HG02970 (cell line): ENCODE measurements around the gene DNAH3.

Experiments used
- ATAC-seq: cut with Tn5 transposase; IDR thresholded peaks from one replicate; pipeline ENCODE4 v1.9.1; 2021; ENCODE audit warnings: mild to moderate bottlenecking, moderate library complexity, moderate number of reproducible peaks; ENCODE audit not compliant: unreplicated experiment, low FRiP score

The DNAH3 gene

DNA sequence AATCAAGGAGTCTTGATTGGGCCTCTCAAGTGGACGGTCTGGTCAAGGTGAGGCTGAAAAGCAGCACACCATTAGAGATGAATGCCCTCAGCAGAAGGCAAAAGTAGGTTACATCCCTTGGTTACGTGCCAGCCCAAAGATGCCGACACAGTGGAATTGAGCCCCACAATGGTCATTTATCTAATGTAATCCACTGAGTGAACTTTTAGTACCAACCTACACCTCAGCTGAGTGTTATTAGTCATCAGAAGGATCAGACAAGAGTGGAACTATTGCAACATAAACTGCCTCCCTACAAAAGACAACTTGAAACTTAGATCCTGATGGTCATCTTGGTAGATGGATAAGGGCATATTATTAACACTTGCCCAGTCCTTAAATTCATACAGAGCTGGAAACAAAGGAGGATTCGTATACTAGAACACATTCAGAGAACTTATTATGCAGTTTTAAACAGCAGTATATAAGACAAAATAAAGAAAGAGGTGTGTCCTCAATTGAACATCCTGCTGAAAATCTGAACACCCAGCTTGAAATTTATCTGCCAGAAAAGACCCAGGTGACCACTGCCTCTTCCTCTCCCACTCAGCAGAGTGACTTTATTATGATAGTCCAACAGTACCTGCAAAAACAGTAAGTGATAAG is 253.3 kb downstream of the DNAH3 start:
- ATAC-seq = no peak

DNA sequence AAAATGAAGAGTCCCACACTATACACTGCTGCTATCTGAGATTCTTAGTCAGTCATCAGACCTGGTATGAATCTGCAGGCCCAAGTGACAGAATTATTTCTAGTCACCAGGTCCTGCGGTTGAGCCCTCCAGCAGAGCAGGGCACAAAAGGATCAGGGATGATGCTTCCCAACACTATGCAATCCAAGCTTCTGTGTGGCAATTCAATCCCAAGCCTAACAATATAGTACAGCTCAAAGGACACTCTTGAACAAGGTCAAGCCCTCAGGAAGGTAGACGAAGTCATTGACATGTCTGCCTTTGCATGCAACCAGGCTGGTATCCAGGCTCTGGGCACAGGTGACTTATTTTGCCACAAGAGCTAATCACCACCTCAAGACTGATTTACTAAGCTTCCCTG is 256.3 kb downstream of the DNAH3 start:
- no peak for ATAC-seq

DNA sequence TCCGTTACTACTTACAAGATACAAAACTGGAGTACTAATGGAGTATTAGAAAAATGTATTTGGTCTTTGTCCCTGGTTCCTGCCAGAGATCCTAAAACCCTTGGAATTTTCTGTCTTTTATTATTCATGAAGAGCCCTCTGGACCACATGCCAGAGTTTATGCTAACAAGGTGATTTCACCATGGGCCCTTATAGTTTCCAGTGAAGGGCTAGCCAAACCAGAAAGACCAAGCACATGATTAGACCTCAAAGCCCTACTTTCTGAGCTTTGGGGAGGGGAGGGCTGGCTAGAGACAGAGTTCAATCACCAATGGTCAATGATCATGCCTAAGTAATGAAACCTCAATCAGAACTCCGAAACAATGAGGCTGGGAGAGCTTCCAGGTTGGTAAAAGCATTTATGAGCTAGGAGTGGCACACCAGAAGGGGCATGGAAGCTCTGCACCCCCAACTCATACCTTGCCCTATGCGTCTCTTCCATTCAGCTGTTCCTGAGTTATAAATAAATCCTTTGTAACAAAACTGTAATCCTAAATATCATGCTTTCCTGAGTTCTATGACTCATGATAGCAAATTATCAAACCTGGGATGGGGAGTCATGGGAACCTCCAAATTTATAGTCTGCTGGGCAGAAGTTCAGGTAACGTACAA is 260.9 kb downstream of the DNAH3 start:
- no peak for ATAC-seq

DNA sequence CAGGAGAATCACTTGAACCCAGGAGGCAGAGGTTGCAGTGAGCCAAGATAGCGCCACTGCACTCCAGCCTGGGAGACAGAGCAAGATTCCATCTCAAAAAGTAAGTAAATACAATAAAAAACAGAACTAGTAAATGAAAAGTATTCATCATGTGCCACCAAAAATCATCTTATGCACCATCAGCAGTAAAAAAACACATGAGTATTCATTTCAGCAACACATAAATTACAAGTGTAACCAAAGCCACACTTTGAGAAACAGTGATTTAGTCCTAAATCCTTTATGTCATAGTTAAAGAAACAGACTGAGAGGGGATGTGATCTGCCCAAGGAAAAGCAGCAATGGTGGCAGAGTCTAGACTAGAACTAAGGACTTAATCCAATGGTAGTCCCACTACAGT is 263.4 kb downstream of the DNAH3 start:
- ATAC-seq = no peak

DNA sequence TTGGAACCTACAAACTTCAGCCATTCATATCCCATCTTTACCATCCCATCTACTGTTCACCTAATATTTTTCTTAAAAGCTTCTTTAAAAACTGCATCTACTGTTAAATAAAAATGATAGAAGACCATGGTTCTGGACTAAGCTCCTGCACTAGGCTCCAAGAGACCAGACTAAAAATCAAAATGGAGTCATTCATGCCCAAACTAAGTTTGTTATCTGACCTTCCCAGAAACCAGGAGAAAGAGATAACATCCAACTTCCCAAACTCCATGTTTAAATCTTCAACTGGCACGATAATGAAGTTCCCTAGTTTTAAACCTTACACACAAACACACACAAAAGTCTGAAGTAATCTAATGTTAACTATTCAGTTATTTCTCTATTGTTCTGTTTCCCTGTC is 264.3 kb downstream of the DNAH3 start:
- no peak for ATAC-seq

DNA sequence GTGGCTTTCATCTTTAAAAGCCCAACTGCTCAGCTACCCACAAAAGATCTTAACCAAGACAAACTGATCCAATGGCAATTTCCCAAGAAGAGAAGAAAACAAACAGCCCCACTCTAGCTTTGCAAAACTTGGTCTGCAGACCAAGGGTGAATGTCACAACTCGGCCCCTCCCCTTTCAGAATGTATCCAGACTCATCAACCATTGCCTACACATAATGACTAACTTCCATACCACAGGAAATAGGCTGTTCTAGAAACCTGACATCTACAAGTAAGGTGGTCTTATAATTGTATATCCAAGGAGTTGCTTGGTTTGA is 266.4 kb downstream of the DNAH3 start:
- no peak for ATAC-seq

DNA sequence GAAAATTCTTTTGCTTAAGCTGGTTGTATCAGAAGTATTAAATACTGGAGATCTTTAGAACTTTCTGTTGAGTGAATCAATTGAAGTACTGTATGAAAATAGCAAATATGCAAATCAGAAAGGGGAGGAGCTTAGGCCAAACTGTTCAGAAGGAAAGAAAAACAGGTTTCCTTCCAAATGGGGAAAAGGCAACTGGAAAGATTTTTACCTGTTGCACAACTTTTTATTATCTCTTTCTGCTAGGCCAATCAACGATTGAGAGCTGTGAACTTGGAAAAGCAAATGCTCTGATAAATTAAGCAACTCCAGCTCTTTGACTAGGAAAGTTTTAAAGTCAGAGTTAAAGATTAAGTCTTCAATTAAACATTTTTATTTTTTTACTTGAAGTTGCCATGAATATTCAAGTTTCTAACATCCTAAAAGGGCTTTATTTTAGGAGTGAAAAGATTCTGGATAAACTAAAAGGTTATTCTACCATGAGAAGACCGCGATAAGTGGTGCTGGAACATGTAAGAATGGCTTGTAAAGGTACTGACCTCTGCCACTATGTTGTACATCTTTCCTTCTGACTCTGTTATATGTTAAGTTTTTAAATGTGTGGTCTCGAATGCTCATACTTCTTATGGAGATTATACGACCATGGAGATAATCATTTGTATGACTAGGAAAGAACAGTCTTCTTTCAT is 266.9 kb downstream of the DNAH3 start:
- no peak for ATAC-seq
